ENCODE data around the gene EPB41. TPM values are rescaled to one million over a fixed set of nuclear protein-coding genes. Genes with fewer than 3 reads are reported as not detected.

EPB41 gene
- total RNA-seq, 2 donors from 2014 or later = 193 to 221 TPM

DNA sequence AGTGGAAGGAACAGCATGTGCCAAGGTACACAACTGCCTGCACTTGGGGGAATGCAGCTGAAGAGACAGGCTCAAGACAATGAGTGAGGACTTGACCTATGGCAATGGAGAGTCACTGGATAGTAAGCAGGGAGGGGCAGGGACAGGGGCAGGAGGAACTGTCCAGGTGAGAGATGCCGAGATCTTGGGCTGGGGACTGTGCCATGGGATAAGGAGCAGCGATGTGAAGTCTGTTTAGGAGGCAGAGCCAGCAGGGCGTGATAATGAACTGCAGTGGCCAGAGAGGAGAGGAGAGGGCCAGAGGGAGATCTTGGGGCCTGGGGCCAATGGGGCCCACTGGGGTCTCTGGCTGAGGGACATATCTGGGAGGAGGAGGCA, 17.8 kb upstream of the EPB41 start:
- peaks cover 36% of the 10 kb centered on the region for H3K4me1 Mint-ChIP-seq
- H3K27ac Mint-ChIP-seq = no peak overlapping the region
- no peaks in the 10 kb centered on the region for H3K9me3 ChIP-seq (ENCODE audit: control insufficient read depth, low read length, poor library complexity, severe bottlenecking)
- DNase-seq (no peak), ATAC-seq (no peak)
- no peaks in the 10 kb centered on the region for H3K27me3 Mint-ChIP-seq
- no peak overlapping the region for H3K4me3 Mint-ChIP-seq
- no peaks in the 10 kb centered on the region for H3K36me3 Mint-ChIP-seq (ENCODE audit: low read depth)

DNA sequence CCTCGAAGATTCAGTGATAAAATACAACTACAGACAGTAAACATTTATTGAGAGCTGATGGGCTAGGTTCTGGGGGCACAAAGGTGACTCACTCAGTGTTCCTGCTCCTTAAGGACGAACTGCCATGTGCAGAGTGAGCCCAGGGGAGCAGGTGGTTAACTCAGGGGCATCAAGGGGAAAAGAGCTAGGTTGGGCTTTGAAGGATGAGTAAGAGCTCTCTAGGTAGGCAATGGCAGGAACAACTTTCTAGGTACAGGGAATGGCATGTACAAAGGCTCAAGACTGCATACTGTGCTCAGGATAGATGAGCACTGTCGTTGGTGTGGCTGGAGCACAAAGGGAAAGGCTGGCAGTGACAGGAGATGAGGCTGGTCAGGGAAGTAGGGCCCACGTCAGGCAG, 16.6 kb upstream of the EPB41 start:
- Mint-ChIP-seq H3K27me3 (no peaks in the 10 kb centered on the region), H3K27ac (no peak overlapping the region), H3K4me3 (no peak overlapping the region), H3K36me3 (ENCODE audit: low read depth) (no peaks in the 10 kb centered on the region), H3K4me1 (peaks cover 39% of the 10 kb centered on the region)
- no peaks in the 10 kb centered on the region for H3K9me3 ChIP-seq (ENCODE audit: control insufficient read depth, low read length, poor library complexity, severe bottlenecking)
- DNase-seq = no peak
- no peak for ATAC-seq

DNA sequence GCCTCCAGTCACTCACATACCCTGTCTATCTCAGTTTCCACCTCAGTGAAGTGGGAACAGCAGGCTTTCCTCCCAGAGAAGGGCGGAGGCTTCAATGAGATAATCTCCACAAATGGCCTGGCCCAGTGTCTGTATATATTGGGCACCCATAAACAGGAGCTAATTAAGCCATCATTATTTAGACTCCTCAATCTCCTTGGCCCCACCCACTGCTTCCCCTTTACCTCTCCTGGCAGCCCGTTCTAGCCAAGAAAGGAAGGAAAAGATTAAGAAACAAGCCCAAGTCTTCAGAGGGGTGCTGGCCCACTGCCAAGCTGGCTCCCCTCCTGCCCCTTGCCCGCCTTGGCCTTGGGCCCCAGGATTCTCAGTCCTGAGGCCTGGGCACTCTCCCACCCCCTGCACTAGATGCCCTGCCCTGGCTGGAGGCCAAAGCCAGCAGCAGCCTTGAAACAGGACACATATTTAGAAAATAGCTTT, 15.9 kb upstream of the EPB41 start:
- Mint-ChIP-seq H3K4me1 (peaks cover 38% of the 10 kb centered on the region), H3K36me3 (ENCODE audit: low read depth) (no peaks in the 10 kb centered on the region), H3K27me3 (no peaks in the 10 kb centered on the region), H3K27ac (peak overlapping the region; percentile 75), H3K4me3 (no peak overlapping the region)
- ATAC-seq (no peak), DNase-seq (no peak)
- no peaks in the 10 kb centered on the region for H3K9me3 ChIP-seq (ENCODE audit: control insufficient read depth, low read length, poor library complexity, severe bottlenecking)

DNA sequence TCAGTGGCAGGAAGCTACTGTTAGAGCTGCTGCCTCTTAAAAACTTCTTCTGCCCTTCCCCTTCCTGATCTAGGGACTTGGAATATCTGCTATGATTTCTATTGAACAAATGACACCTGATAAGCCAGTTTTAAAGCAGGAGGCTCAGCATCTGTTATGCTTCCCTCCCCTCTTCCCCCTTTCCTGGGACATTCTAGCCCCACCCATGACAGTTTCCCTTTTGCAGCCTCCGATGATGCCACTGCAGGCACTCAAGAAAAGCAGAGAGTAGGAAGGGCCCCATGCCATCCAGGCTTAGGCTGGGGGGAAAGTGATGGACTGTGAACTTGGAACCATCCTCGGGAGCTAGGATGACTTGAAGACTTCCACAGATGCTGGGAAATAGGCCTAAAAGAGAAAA, 15.1 kb upstream of the EPB41 start:
- peak overlapping the region; percentile 75 for H3K27ac Mint-ChIP-seq
- H3K4me3 Mint-ChIP-seq = no peak overlapping the region
- DNase-seq (no peak), ATAC-seq (no peak)
- H3K36me3 Mint-ChIP-seq (ENCODE audit: low read depth) = no peaks in the 10 kb centered on the region
- H3K27me3 Mint-ChIP-seq = no peaks in the 10 kb centered on the region
- peaks cover 35% of the 10 kb centered on the region for H3K4me1 Mint-ChIP-seq
- H3K9me3 ChIP-seq (ENCODE audit: control insufficient read depth, low read length, poor library complexity, severe bottlenecking) = no peaks in the 10 kb centered on the region

DNA sequence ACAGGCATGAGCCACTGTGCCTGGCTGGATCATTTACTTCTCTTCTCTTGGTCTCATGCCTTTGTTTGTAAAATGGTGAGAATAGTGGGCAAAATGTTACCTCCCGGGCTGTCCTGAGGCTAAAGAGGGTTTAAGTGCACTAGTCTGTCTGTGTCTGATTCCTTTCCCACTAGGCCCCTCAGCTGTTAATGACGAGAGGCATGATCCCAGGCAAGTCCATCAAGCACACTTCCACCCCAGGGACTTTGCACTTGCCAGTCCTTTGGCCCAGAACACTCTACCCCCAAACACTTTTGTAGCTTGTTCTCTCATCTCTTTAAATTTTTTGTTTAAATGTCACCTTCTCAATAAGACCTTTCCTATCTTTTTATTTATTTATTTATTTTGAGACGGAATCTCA, 13.8 kb upstream of the EPB41 start:
- H3K9me3 ChIP-seq (ENCODE audit: control insufficient read depth, low read length, poor library complexity, severe bottlenecking) = no peaks in the 10 kb centered on the region
- peaks cover 35% of the 10 kb centered on the region for H3K4me1 Mint-ChIP-seq
- no peak overlapping the region for H3K4me3 Mint-ChIP-seq
- DNase-seq (no peak), ATAC-seq (no peak)
- H3K36me3 Mint-ChIP-seq (ENCODE audit: low read depth) = no peaks in the 10 kb centered on the region
- H3K27ac Mint-ChIP-seq = no peak overlapping the region
- no peaks in the 10 kb centered on the region for H3K27me3 Mint-ChIP-seq

DNA sequence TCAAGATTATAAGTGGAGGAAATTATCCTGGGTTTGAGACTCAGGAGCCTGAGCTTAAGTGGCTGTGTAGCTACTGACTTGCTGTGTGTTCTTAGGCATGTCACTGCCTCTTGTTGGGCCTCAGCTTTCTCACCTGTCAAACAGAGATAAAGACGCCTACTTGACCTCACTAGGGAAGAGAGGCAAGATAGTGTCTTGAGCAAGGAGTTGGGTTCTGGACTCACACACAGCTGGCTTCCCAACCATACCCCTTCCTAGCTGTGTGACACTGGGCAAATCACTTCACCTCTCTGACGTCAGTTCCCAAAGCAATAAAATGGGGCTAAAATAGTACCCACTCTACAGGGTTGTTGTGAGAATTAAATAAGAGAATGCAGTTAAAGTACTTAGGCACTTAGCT, 11.6 kb upstream of the EPB41 start:
- H3K27ac Mint-ChIP-seq = no peak overlapping the region
- ATAC-seq (no peak), DNase-seq (no peak)
- H3K9me3 ChIP-seq (ENCODE audit: control insufficient read depth, low read length, poor library complexity, severe bottlenecking) = no peaks in the 10 kb centered on the region
- no peak overlapping the region for H3K4me3 Mint-ChIP-seq
- no peaks in the 10 kb centered on the region for H3K36me3 Mint-ChIP-seq (ENCODE audit: low read depth)
- H3K4me1 Mint-ChIP-seq = peaks cover 33% of the 10 kb centered on the region
- no peaks in the 10 kb centered on the region for H3K27me3 Mint-ChIP-seq

DNA sequence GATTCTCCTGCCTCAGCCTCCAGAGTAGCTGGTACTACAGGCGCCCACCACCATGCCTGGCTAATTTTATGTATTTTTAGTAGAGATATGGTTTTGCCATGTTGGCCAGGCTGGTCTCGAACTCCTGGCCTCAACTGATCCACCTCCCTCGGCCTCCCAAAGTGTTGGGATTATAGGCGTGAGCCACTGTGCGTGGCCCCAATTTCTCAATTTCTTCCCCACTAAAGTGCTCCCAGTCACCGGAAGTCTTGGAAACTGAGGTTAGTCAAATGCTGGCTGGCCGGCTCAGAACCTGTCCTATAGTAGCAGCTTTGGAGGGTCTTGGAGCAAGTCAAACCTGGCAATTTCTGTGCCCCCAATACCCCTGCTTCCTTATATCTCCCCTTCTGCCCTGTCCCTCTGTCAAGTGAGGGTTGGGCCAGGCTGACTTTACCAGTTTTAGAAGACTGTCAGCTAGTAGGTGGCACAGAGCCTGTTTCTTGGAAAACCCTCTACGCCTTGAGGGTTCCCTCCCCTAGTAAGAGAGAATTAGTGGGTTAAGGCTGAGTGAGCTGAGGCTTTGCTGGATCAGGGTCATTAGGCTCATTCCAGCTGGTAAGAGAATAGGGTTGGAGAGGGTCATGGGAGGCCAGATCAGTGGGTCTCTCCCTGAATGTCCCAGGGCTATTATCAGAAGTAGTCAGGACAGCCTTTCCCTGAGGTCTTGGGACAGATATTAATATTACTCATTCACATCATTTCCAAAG, 8.3 kb upstream of the EPB41 start:
- H3K27me3 Mint-ChIP-seq = no peaks in the 10 kb centered on the region
- H3K36me3 Mint-ChIP-seq (ENCODE audit: low read depth) = no peaks in the 10 kb centered on the region
- H3K9me3 ChIP-seq (ENCODE audit: control insufficient read depth, low read length, poor library complexity, severe bottlenecking) = no peaks in the 10 kb centered on the region
- no peak for DNase-seq
- H3K4me1 Mint-ChIP-seq = peaks cover 17% of the 10 kb centered on the region
- no peak for ATAC-seq
- peak overlapping the region; percentile 43 for H3K27ac Mint-ChIP-seq
- no peak overlapping the region for H3K4me3 Mint-ChIP-seq

DNA sequence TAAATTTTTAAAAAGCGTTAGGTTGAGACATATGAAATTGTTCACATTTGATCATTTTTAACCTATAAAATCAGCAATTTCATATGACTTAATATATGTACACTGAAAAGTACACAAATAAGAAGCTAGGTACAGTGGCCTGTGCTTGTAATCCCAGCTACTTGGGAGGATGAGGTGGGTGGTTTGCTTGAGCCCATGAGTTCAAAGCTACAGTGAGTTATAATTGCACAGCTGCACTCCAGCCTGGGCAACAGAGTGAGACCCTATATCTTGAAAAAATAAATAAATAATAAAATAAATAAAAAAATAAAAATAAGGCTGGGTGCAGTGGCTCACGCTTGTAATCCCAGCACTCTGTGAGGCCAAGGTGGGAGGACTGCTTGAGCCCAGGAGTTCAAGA, 5.2 kb upstream of the EPB41 start:
- H3K9me3 ChIP-seq (ENCODE audit: control insufficient read depth, low read length, poor library complexity, severe bottlenecking) = no peaks in the 10 kb centered on the region
- Mint-ChIP-seq H3K27me3 (no peaks in the 10 kb centered on the region), H3K36me3 (ENCODE audit: low read depth) (no peaks in the 10 kb centered on the region), H3K4me3 (no peak overlapping the region), H3K27ac (peak overlapping the region; percentile 71), H3K4me1 (peaks cover 22% of the 10 kb centered on the region)
- no peak for DNase-seq
- ATAC-seq = no peak

DNA sequence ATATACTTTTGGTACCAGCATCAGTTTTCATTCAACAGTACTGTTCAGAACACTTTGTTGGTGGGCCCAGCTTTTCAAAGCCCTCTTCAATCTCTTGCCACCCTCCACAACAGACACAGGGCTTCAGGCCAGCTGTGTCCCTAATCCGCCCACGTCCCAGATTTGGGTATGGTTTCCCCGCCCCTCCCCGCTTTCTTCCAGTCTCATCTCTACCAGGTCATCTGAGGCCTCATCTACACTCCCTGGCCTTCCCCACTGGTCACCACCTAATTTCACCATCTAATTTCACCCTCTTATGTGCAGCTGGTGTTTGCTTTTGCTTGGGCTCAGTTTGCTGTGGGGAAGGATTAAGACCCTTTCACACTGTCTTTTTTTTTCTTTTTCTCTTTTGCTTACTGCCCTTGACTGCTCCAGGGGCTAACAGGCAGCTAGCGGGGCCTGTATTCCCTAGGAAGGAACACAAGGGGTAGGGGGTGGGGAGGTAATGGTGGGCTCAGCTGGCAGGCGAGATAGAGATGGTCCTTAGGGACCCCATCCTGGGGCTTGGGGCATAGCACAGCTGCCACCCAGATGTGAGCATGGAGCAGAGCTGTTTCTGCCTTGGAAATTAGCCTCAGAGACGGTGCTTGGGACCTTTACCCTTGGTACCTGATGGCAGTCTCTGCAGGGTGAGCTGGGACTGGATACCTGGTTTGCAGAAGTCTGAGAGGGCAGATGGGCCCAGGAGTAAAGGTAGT, 3.8 kb upstream of the EPB41 start:
- no peaks in the 10 kb centered on the region for H3K9me3 ChIP-seq (ENCODE audit: control insufficient read depth, low read length, poor library complexity, severe bottlenecking)
- Mint-ChIP-seq H3K27me3 (no peaks in the 10 kb centered on the region), H3K4me3 (no peak overlapping the region), H3K36me3 (ENCODE audit: low read depth) (no peaks in the 10 kb centered on the region), H3K27ac (no peak overlapping the region), H3K4me1 (peaks cover 25% of the 10 kb centered on the region)
- no peak for ATAC-seq
- DNase-seq = no peak

DNA sequence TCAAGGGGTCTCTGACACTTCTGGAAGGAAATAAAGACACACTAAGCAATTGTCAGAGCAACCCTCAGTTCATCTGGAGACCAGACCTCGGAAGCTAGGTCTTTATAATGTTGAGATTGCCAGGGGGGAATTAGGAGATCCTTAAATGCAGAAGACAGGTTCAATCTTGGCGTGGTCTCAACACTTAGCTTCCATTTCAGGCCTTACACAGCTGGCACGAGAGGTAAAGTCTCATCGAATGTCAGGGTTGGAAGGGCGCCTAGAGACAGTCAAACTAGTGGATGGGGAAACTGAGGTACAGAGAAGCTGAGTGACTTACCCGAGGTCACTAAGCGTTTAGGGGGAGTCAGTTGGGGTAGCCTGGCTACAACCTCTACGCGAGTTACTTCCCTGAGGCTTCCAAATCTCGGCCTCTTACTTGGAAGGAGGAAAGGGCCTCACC, 562 bp upstream of the EPB41 start:
- peaks cover 40% of the 10 kb centered on the region for H3K4me1 Mint-ChIP-seq
- DNase-seq (no peak), ATAC-seq (no peak)
- peak overlapping the region; percentile 67 for H3K27ac Mint-ChIP-seq
- no peaks in the 10 kb centered on the region for H3K27me3 Mint-ChIP-seq
- no peaks in the 10 kb centered on the region for H3K9me3 ChIP-seq (ENCODE audit: control insufficient read depth, low read length, poor library complexity, severe bottlenecking)
- no peaks in the 10 kb centered on the region for H3K36me3 Mint-ChIP-seq (ENCODE audit: low read depth)
- peak overlapping the region; percentile 97 for H3K4me3 Mint-ChIP-seq

DNA sequence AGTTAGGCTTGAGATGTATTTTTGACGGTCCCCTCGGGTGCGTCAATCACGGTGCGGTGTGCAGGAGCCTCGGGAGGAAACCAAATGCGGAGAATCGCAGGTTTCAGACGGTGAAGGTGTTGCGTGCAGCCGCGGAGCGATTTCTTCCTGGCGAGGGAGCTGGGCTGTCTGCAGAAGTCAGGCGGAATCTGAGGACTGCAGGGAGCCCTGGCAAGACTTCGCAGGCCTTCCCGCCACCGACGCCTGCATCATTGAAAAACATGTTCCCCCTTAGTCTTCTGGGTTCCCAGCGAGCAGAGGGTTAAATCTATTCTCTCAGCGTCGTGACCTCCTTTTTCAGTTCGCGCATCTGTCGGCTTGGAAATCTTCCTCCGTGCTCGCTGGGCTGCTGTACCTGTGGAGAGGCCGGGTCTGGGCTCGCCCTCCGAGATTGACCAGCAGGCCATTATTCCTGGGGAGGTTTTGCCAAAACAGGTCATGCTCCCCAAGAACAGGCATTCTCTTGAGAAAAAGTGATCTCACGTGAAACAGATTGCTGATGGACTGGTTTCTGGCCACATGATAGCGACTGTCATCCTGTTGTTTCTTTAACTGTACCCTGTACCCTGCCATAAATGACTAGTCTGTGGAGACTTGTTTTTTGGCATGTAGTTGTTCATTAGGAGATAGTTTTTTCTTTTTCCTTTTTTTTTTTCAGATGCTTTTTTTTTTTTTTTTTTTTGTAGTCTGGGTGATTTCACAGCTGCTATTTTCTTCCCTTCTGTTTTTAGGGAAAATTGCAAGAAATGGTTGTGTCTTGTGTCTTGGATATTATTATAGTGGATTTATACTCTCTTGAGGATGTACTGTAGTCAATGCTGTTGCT, 894 bp downstream of the EPB41 start:
- H3K4me1 Mint-ChIP-seq = peaks cover 46% of the 10 kb centered on the region
- DNase-seq = peak; percentile 14 to 30 (median 18)
- no peaks in the 10 kb centered on the region for H3K27me3 Mint-ChIP-seq
- H3K9me3 ChIP-seq (ENCODE audit: control insufficient read depth, low read length, poor library complexity, severe bottlenecking) = no peaks in the 10 kb centered on the region
- H3K36me3 Mint-ChIP-seq (ENCODE audit: low read depth) = no peaks in the 10 kb centered on the region
- H3K27ac Mint-ChIP-seq = peak overlapping the region; percentile 95
- H3K4me3 Mint-ChIP-seq = peak overlapping the region; percentile 97
- ATAC-seq = peak; percentile 48

DNA sequence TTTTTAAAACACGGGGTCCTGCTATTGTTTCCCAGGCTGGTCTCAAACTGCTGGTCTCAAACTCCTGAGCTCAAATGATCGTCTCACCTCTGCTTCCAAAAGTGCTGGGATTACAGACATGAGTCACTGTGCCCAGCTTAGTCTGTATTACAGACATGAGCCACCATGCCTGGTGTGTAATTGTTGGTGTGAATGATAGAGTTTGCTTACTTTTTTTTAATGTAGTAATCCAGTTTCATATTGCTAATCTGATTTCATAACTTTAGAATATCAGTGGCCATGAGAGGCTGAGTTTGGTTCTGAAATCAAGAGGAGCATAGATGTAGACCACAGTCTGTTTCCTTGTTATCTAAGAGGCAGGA, 3.4 kb downstream of the EPB41 start:
- ATAC-seq = no peak
- Mint-ChIP-seq H3K36me3 (ENCODE audit: low read depth) (no peaks in the 10 kb centered on the region), H3K4me3 (peak overlapping the region; percentile 97)

DNA sequence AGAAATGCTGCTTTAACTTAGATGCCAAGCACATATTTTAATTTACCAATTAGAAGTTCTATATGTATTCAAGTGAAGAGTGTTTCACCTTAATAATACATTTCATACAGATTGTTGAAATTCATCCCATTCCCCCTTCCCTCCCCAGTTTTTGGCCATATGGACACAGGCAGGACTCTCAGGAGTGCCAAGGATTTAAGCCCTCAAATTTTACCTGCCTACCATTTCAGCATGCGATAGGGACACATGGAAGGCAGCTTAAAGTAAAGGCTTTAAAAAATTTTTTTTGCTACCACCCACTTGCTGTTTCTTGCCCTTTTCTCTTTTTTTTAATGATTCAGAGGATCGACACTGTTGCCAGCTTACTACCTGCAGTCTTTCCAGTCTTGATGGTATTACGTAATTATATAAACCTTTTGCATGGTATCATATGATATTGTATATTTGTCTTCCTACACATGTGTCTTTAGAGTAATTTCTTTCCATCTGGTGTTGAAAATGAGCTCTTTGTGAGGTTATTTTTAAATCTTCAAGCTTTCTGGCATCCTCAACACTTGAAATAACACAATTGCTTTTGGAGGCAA, 7.0 kb downstream of the EPB41 start:
- no peaks in the 10 kb centered on the region for H3K9me3 ChIP-seq (ENCODE audit: control insufficient read depth, low read length, poor library complexity, severe bottlenecking)
- peak overlapping the region; percentile 28 for H3K4me3 Mint-ChIP-seq
- ATAC-seq (no peak), DNase-seq (no peak)
- peak overlapping the region; percentile 56 for H3K27ac Mint-ChIP-seq
- H3K27me3 Mint-ChIP-seq = no peaks in the 10 kb centered on the region
- no peaks in the 10 kb centered on the region for H3K36me3 Mint-ChIP-seq (ENCODE audit: low read depth)
- H3K4me1 Mint-ChIP-seq = peaks cover 50% of the 10 kb centered on the region

More for the DNA sequence above, 3.4 kb downstream of the EPB41 start:
- DNase-seq = no peak
- H3K9me3 ChIP-seq (ENCODE audit: control insufficient read depth, low read length, poor library complexity, severe bottlenecking) = no peaks in the 10 kb centered on the region
- H3K27ac Mint-ChIP-seq = peak overlapping the region; percentile 95
- peaks cover 49% of the 10 kb centered on the region for H3K4me1 Mint-ChIP-seq
- H3K27me3 Mint-ChIP-seq = no peaks in the 10 kb centered on the region

Measured in T-helper 17 cell (primary cell).